ENCODE results near the gene ZNF789. TPM values are rescaled to one million over a fixed set of nuclear protein-coding genes. Genes with fewer than 3 reads are reported as not detected.
A peak's percentile ranks its signal among the peaks of the same experiment; 100 is the strongest.

Gene ZNF789
- total and polyA plus RNA-seq, 9 of the 15 experiments (the other 6 are each of a cell fraction or from before 2014, with no cell fraction given) = 6.1 to 57.0 (median 24.8) TPM

GRCh38 chr7:99485094-99485493 is 12.4 kb downstream of the ZNF789 start:
- H3K27ac ChIP-seq (ENCODE audit: extremely low read depth, low read depth, low read length) = no peak overlapping the region
- H3K9me3 ChIP-seq (replicated peaks; ENCODE audit: control insufficient read depth, insufficient read depth, low read depth, low read length) = 0 out of 2 replicates have a peak, but pooled peaks cover 4% of the 10 kb centered on the region
- H3K36me3 ChIP-seq (ENCODE audit: control insufficient read depth, insufficient read depth, low read length) = peaks cover 52% of the 10 kb centered on the region
- no peaks in the 10 kb centered on the region for H3K9me1 ChIP-seq (ENCODE audit: control insufficient read depth, insufficient read depth, low read length)
- no peak for TF ChIP-seq GTF3C2 (IDR thresholded peaks at IDR 0.05; ENCODE audit: borderline replicate concordance, extremely low read depth, insufficient read length)
- no TSS peak for BruUV-seq (replicated peaks)
- ATAC-seq = no peak
- ChIA-PET CTCF (ENCODE audit: low intra/inter-chr PET ratio) (no interaction called here), POLR2A (interaction anchor here (0.6 to 1.9 kb wide), 6 partner anchors 9 to 67 kb away, joined by 3 to 5 read pairs (median 4); partner anchors contain the start of gene ZKSCAN5)
- no peak overlapping the region for H3K4me3 ChIP-seq
- H3K27me3 ChIP-seq (ENCODE audit: control insufficient read depth in 2 of 2, insufficient read depth in 2 of 2, low read length in 2 of 2) = no peaks in the 10 kb centered on the region
- peak in 1 of 4 experiments; percentile 4 for DNase-seq (ENCODE audit: extremely low read depth in 1 of 4, low spot score in 3 of 4)
- H3K9ac ChIP-seq (ENCODE audit: insufficient read depth in 1 of 2, low read depth in 2 of 2, low read length in 2 of 2) = no peak overlapping the region
- 74% methylated on average over 5 of the region's 5 CpGs for WGBS (ENCODE audit: insufficient coverage, low coverage, missing lambda C conversion rate)
- FAIRE-seq = no peak
- H4K20me1 ChIP-seq (replicated peaks; ENCODE audit: control insufficient read depth, insufficient read depth, low read length) = no peaks in the 10 kb centered on the region
- intact Hi-C loops (cut with micrococcal nuclease) (no loop called here), in situ Hi-C loops (cut with MboI) (no loop called here)
- H3K4me2 ChIP-seq (ENCODE audit: insufficient read depth, low read length) = no peak overlapping the region
- no peaks in the 10 kb centered on the region for H3K4me1 ChIP-seq (replicated peaks in 1 of 2; ENCODE audit: control insufficient read depth in 2 of 2, insufficient read depth in 2 of 2, low read length in 2 of 2)
- no peak overlapping the region for H2AFZ ChIP-seq (ENCODE audit: low read depth, low read length)
- peaks cover 8% of the 10 kb centered on the region; the same call in 1 of the 3 replicates for H3K79me2 ChIP-seq (ENCODE audit: control insufficient read depth, insufficient read depth, low read length)

All from K562 (cell line).